Sigmoid colon (tissue), 7 donors: ENCODE results near the gene VWA5B1. TPM values are rescaled to one million over a fixed set of nuclear protein-coding genes. Genes with fewer than 3 reads are reported as not detected.

ENCODE experiments used
- DNase-seq: peaks from one replicate; pipeline ENCODE4 v3.0.0-alpha.2; 2019
- H3K27ac ChIP-seq, 4 donors: fragments of 200-600 bp; sonication (generic); one replicate each; pipeline ENCODE4 v1.5.1; 2016 to 2019; ENCODE audit warnings: mild to moderate bottlenecking in 1 of 4
- H3K27me3 ChIP-seq, 3 donors: fragments of 200-600 bp; sonication (generic); one replicate each; pipeline ENCODE4 v1.5.1; 2019; ENCODE audit warnings: mild to moderate bottlenecking in 1 of 3
- H3K36me3 ChIP-seq, 4 donors: fragments of 200-600 bp; sonication (generic); one replicate each; pipeline ENCODE4 v1.5.1; 2016 to 2019
- H3K4me1 ChIP-seq, 4 donors: fragments of 200-600 bp; sonication (generic); one replicate each; pipeline ENCODE4 v1.5.1; 2017 to 2019
- H3K4me3 ChIP-seq, 4 donors: fragments of 200-600 bp; sonication (generic); one replicate each; pipeline ENCODE4 v1.5.1; 2017 to 2019; ENCODE audit warnings: mild to moderate bottlenecking in 2 of 4, moderate library complexity in 1 of 4
- H3K9me3 ChIP-seq, 4 donors: fragments of 200-600 bp in 3 of 4; sonication (generic) in 3 of 4; one replicate each; pipeline versions ENCODE4 v1.5.1 to v1.6.1; 2013 to 2019
- EP300 ChIP-seq, 4 donors: sonication (generic); formaldehyde crosslinking; IDR thresholded peaks; one replicate each; pipeline ENCODE4 v1.6.1; 2017; ENCODE audit warnings: antibody characterized with exemption in 4 of 4
- POLR2A ChIP-seq, 2 donors: fragments of 450-650 bp; IDR thresholded peaks; one replicate each; pipeline ENCODE4 v1.6.1; 2016; ENCODE audit warnings: antibody characterized with exemption in 2 of 2, mild to moderate bottlenecking in 2 of 2, moderate library complexity in 2 of 2
- POLR2AphosphoS5 ChIP-seq, 4 donors: sonication (generic); formaldehyde crosslinking; IDR thresholded peaks; one replicate each; pipeline ENCODE4 v1.6.1; 2017; ENCODE audit warnings: antibody characterized with exemption in 4 of 4
- WGBS, 2 donors: extraction: QIAGEN DNeasy Blood & Tissue Kit; methylation state at CpG; one replicate each; pipeline ENCODE4 v1.1.7; 2013; 5-methylcytosine and 5-hydroxymethylcytosine counted together
- intact Hi-C: fragments of 100-400 bp; cut with DNase I; formaldehyde crosslinking; loops from one replicate; pipeline ENCODE4 v1.15.1; 2023
- polyA plus RNA-seq, 3 donors: library from polyadenylated mRNA; stranded (reverse); fragments of 200-250 nt; gene quantifications; one replicate each; pipeline ENCODE4 v1.2.3, GENCODE V29; 2013
- total RNA-seq, 4 donors: library from RNA; depleted of rRNA; stranded (reverse); fragments of >200 nt; gene quantifications; one replicate each; pipeline ENCODE4 v1.1.0, GENCODE V29; 2016
- TF ChIP-seq, protein P1 (sequence below), 4 experiments: fragments of 450-650 bp in 3 of 4; fragments of 200-600 bp in 1 of 4; IDR thresholded peaks; one replicate each; pipeline ENCODE4 v1.5.1; 2016 to 2019; ENCODE audit warnings: antibody characterized with exemption in 4 of 4, mild to moderate bottlenecking in 3 of 4, moderate library complexity in 2 of 4
- donor health status: healthy with polysubstance abuse.
- donor health status: Bipolar disorder and iron deficiency.
- donor health status: healthy.

Gene VWA5B1
- total and polyA plus RNA-seq, 7 donors: 0.16 to 0.22 TPM; not detected in 5

DNA sequence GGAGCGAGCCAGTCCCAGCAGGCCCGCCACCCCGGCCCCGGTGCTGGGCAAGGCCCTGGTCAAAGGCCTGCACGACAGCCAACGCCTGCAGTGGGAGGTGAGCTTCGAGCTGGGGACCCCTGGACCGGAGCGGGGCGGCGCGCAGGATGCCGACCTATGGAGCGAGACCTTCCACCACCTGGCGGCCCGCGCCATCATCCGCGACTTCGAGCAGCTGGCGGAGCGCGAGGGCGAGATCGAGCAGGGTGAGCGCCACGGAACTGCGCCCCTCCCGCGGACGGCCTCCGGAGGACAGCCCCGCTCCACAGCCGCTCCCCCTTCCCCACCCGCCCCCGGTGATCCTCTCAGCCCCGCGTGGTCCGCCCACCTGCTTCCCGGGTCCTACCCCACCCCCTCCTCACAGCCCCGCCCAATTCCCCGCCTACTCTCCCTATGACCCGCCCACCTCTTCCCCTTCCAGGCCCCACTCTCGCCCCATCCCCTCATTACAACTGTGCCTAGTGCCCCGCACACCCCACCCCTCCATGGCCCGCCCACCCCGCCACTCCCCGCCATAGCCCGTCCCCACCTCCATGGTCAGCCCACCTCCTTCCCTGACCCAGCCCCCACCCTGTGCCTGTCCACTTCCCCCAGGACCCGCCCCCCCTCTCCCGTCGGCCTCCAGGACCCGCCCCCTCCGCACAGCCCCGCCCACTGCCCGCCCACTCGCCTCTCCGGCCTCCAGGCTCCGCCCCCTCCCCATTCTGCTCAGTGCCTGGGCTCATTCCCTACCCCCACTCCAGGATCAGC lies 52.7 kb downstream of the VWA5B1 start:
- intact Hi-C loops: no loop called here
- TF ChIP-seq, protein P1, sequence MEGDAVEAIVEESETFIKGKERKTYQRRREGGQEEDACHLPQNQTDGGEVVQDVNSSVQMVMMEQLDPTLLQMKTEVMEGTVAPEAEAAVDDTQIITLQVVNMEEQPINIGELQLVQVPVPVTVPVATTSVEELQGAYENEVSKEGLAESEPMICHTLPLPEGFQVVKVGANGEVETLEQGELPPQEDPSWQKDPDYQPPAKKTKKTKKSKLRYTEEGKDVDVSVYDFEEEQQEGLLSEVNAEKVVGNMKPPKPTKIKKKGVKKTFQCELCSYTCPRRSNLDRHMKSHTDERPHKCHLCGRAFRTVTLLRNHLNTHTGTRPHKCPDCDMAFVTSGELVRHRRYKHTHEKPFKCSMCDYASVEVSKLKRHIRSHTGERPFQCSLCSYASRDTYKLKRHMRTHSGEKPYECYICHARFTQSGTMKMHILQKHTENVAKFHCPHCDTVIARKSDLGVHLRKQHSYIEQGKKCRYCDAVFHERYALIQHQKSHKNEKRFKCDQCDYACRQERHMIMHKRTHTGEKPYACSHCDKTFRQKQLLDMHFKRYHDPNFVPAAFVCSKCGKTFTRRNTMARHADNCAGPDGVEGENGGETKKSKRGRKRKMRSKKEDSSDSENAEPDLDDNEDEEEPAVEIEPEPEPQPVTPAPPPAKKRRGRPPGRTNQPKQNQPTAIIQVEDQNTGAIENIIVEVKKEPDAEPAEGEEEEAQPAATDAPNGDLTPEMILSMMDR (IDR thresholded peaks at IDR 0.05): no peak
- TF ChIP-seq EP300 (IDR thresholded peaks at IDR 0.05) (no peak), POLR2A (IDR thresholded peaks at IDR 0.05) (no peak), POLR2AphosphoS5 (IDR thresholded peaks at IDR 0.05) (no peak)
- H3K9me3 ChIP-seq: peaks cover 0 to 2% (median 0%) of the 10 kb centered on the region in 4 donors
- peak overlapping the region in 3 of 4 donors; percentile 11 to 32 (median 31) for H3K4me3 ChIP-seq
- H3K36me3 ChIP-seq: no peaks in the 10 kb centered on the region
- no peak for DNase-seq
- peaks cover 8 to 37% (median 35%) of the 10 kb centered on the region in 3 donors for H3K27me3 ChIP-seq
- peaks cover 0 to 10% (median 7%) of the 10 kb centered on the region in 4 donors for H3K4me1 ChIP-seq
- H3K27ac ChIP-seq: no peak overlapping the region
- 26 to 34% methylated on average over 59 of the region's 59 CpGs for WGBS, 2 donors

DNA sequence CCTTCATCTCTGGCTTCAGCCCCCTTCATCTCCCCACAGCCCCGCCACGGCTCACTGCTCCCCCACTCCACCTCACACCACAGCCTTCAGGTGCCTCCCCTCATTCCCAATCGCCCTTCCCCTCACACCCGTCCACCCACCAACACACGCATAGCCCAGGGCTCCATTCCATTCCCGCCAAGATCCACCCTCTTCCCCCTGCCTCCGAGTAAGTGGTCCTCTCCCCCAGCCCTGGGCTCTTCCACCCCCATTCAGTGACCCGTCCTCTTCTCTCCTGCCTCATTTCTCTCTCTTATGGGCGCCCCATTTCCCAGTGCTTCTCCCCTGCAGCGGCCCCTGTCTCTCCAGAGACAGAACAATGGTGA lies 53.2 kb downstream of the VWA5B1 start:
- peaks cover 8 to 37% (median 35%) of the 10 kb centered on the region in 3 donors for H3K27me3 ChIP-seq

DNA sequence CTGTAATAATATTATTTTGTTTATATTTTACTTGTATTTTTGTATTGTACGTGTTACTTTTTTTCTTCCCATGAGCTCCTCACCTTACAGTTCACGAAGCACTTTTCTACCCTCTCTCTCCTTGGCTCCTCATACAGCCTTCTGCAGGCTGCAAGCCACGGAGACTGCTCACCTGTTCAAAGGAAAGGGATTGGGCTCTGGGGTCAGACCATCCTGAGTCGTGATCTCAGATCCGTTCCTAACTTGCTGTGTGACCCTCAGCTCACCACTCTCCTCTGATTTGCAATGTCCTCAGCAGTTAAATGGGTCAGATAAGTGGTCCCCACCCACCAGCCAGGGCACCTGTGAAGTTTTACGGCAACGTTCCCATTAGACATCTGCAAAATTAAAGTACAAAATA lies 54.1 kb downstream of the VWA5B1 start:
- peaks cover 8 to 37% (median 35%) of the 10 kb centered on the region in 3 donors for H3K27me3 ChIP-seq
- intact Hi-C loops: no loop called here
- TF ChIP-seq EP300 (IDR thresholded peaks at IDR 0.05) (no peak), POLR2AphosphoS5 (IDR thresholded peaks at IDR 0.05) (no peak), POLR2A (IDR thresholded peaks at IDR 0.05) (no peak)
- TF ChIP-seq, protein P1 (IDR thresholded peaks at IDR 0.05): no peak
- no peak overlapping the region for H3K27ac ChIP-seq
- WGBS, 2 donors: 59 to 83% methylated on average over 7 of the region's 7 CpGs
- no peak for DNase-seq
- H3K9me3 ChIP-seq: peaks cover 0 to 2% (median 0%) of the 10 kb centered on the region in 4 donors
- peaks cover 0 to 10% (median 7%) of the 10 kb centered on the region in 4 donors for H3K4me1 ChIP-seq
- H3K4me3 ChIP-seq: no peak overlapping the region
- no peaks in the 10 kb centered on the region for H3K36me3 ChIP-seq

More for the DNA sequence above, 53.2 kb downstream of the VWA5B1 start:
- intact Hi-C loops: no loop called here
- peak overlapping the region in 1 of 4 donors; percentile 32 for H3K4me3 ChIP-seq
- DNase-seq: no peak
- WGBS, 2 donors: 33 to 66% methylated on average over 10 of the region's 10 CpGs
- H3K36me3 ChIP-seq: no peaks in the 10 kb centered on the region
- TF ChIP-seq, protein P1 (IDR thresholded peaks at IDR 0.05): no peak
- no peak for TF ChIP-seq EP300 (IDR thresholded peaks at IDR 0.05)
- TF ChIP-seq POLR2A (IDR thresholded peaks at IDR 0.05): no peak
- TF ChIP-seq POLR2AphosphoS5 (IDR thresholded peaks at IDR 0.05): no peak
- peaks cover 0 to 2% (median 0%) of the 10 kb centered on the region in 4 donors for H3K9me3 ChIP-seq
- H3K27ac ChIP-seq: no peak overlapping the region
- H3K4me1 ChIP-seq: peaks cover 0 to 10% (median 7%) of the 10 kb centered on the region in 4 donors

DNA sequence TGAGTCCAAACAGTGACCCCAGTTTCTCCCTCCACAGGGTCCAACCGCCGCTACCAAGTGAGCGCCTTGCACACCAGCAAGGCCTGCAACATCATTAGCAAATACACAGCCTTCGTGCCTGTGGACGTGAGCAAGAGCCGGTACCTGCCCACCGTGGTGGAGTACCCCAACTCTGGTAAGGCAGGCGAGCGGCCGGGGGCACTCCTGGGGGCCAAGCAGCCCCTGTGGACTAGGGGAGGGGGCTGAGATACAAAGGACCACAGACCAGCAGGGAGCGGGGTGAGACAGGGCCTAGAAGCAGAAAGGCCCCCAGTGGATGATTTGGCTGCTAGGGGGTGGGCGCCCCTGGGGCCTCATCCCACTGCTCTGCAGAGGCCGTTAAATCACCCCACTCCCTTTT lies 54.7 kb downstream of the VWA5B1 start:
- peaks cover 8 to 37% (median 35%) of the 10 kb centered on the region in 3 donors for H3K27me3 ChIP-seq
- DNase-seq: no peak

More for the DNA sequence above, 54.7 kb downstream of the VWA5B1 start:
- intact Hi-C loops: no loop called here
- no peaks in the 10 kb centered on the region for H3K36me3 ChIP-seq
- WGBS, 2 donors: 91 to 94% methylated on average over 13 of the region's 13 CpGs
- TF ChIP-seq POLR2A (IDR thresholded peaks at IDR 0.05) (no peak), EP300 (IDR thresholded peaks at IDR 0.05) (no peak)
- TF ChIP-seq, protein P1 (IDR thresholded peaks at IDR 0.05): no peak
- H3K9me3 ChIP-seq: peaks cover 0 to 2% (median 0%) of the 10 kb centered on the region in 4 donors
- no peak overlapping the region for H3K4me3 ChIP-seq
- H3K4me1 ChIP-seq: peaks cover 0 to 10% (median 7%) of the 10 kb centered on the region in 4 donors
- no peak overlapping the region for H3K27ac ChIP-seq
